Neural progenitor cell (in vitro differentiated cells): ENCODE measurements around the gene RASGRP3.

Source experiments
- CTCF ChIP-seq: fragments of 200-600 bp; sonication (generic); IDR thresholded peaks from 2 replicates; pipeline ENCODE4 v1.5.1; 2017; ENCODE audit warnings: antibody characterized with exemption, mild to moderate bottlenecking
- EZH2 ChIP-seq: fragments of 200-600 bp; sonication (generic); IDR thresholded peaks from 2 replicates; pipeline ENCODE4 v1.6.1; 2017; ENCODE audit warnings: antibody characterized with exemption, mild to moderate bottlenecking, moderate library complexity
- EZH2phosphoT487 ChIP-seq: fragments of 200-600 bp; sonication (generic); IDR thresholded peaks from 2 replicates; pipeline ENCODE4 v1.6.1; 2017; ENCODE audit warnings: antibody characterized with exemption

- no peak for TF ChIP-seq CTCF
- TF ChIP-seq EZH2 = peak; percentile 30
- no peak for TF ChIP-seq EZH2phosphoT487
Observed at GRCh38 chr2:33598561-33599174, 122.2 kb downstream of the RASGRP3 start.
